CD4-positive, alpha-beta T cell treated with Interleukin-4 for 1 hour (primary cell): ENCODE results near the gene RUNDC3A.

Experiments used
- DNase-seq, 2 donors: peaks; one replicate each; pipeline ENCODE4 v3.0.0-alpha.2; 2020 to 2022

Gene RUNDC3A

DNA sequence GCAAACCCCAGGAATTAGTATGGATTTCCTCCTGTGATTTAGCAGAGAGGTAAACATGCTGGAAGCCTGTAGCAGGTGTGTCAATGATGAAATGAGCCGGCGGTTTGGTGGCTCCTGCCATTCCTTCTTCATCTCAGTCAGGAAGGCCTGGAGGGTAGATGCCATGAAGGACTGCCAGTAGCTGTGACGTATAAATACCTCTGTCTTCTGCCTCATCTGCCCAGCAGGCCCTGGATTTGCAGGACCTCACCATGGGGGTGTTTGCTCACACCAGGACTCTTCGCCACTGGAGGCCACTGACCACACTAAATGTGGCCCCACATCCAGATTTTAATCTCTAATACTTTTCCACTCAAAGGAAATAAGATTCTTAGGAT lies 24.4 kb upstream of the RUNDC3A start:
- DNase-seq: no peak

DNA sequence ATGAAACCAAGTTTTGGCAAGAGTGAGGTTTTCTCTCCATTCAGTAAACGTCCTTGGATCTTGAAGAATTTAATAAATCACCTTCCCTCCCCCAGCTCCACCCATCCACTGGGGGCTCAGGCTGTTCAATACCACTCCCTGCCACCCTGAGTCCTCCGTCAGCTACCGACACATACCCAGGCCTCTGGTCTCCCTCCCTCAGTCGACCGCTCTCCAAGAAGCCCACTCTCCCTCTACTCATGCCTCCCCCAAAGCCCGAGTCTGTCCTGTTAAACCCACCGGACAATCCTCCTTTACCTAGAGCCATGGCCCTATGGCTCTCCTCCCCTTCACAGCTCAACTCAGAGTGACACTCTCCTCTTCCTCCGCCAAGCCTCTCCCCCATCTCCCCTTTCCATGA lies 20.8 kb upstream of the RUNDC3A start:
- DNase-seq: no peak

DNA sequence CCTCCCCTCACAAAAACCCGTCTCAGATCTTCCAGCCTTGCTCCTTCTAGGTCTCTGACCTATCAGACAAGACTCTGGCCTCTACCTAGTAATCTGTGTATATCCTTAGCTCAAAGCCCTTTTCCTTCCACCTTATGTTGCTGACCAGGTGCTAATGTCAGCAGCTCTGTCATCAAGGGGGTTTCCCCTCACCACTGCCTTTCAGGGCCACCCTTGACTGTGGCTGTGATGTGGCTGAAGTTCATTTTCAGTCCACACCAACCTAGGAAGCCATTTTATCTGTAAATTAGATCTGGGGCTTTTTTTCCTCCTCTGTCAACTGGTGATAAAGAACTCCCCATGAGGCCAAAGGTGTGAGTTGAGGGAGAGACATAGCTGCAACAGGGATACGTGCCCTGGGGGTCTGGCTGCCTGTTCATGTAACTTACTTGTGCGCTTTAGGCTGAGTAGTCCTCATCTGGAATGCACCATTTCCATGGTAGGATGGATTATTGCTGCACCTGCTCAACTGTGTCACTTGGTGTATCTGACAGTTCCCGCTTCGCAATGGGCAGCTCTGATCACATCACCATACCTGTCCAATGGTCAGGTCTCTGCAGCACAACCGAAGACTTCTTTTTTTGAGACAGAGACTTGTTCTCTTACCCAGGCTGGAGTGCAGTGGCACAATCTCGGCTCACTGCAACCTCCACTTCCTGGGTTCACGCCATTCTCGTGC lies 14.7 kb upstream of the RUNDC3A start:
- DNase-seq: no peak

DNA sequence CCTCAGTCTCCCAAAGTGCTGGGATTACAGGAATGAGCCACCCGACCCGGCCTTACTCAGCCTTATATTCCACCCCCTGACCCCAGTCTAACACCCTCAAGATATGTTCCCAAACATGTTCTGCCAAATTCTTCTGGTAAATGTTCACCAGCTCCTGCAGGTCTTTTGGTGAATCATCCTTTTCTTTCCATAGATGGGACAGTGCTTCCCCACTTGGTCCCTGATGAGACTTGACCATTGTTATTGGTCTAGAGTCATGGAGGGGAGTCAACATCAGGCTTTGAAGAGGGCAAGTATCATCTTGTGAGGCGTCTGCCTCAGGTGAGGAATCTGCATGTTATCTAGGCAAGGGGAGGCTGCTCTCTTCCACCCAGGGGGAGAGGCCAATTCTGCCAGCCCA lies 10.4 kb upstream of the RUNDC3A start:
- no peak for DNase-seq

DNA sequence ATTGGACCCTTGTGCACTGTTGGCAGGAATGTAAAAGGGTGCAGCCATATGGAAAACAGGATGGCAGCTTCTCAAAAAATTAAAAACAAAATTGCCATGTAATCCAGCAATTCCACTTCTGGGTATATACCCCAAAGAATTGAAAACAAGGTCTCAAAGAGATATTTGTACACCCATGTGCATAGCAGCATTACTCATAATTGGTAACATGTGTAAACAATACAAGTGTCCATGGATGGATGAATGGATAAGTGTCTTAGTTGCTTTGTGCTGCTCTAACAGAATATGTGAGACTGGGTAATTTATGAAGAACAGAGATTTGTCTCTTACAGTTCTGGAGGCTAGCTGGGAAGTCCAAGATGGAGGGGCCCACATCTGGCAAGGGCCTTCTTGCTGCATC lies 3.8 kb upstream of the RUNDC3A start:
- no peak for DNase-seq

DNA sequence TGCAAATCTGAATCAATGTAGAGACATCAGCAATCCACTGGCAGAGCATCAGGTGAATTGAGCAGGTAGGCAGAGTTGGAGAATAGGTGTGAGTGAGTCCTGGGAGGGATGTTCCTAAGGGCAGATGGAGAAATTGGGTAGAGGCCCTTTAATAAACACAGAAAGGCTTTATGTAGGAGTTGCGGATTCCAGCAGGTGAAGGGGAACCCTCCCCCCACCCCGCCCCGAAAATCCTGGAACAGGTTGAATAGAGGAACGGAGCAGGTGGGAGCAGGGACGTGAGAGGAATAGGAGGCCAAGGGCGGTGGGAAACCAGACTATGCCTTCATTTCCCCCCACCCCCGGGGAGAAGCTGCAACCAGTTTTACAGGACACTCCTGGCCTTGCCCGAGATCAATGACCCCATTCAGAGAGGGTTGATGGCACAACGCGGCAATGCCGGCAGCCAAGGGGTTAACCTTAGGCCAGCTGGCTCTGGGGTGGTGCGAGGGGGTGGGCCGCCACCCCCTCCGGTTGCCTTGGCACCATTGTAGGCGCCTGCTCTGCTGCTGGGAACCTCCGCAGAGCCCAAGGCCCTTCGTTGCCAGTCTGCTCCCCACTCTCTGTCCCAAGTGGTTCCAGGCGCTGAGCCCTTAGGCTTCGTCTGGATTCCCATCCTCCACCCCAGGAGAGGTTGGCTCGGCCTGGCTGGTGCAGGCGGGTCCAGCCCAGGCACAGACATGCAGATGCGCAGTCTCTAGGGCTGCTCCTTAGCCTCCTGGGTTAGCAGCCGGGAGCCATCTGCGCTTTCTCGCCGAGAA lies 814 bp upstream of the RUNDC3A start:
- no peak for DNase-seq

DNA sequence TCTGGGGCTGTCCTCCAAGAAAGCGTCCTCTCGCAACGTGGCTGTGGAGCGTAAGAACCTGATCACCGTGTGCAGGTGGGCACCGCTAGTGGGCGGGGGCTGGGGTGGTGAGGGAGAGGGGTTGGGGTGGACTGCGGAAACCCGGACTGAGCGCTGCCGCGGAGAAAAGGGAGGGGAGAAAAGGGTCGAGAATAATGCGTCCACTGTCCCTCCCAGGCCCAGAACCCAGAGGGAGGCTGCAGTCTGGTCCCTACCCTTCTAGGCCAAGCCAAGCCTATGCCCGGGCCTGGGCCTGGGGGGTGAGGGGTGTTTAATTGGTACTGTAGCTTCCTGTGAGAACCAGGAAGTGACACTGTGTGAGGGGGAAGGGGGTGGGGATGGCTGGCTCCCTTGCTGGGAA lies 464 bp downstream of the RUNDC3A start:
- DNase-seq: no peak

DNA sequence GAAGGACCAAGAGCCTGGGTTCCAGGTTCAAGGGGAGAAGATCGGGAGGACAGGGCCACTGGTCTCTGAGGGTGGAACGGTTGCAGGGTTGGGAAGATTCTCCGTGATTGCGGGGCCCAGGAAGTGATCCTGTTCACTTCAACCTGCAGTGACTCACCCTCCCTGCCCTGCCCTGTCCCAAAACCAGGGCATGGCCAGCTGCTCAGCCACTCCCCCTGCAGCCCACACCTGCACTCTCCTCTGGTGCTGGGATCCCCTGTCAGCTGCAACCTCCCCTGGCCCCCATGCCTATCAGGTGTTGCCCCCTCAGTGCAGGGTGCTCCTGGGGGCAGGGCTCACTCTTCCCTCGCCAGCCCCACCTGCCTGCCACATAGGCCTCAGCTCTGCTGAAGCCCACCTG lies 1.1 kb downstream of the RUNDC3A start:
- DNase-seq: no peak

DNA sequence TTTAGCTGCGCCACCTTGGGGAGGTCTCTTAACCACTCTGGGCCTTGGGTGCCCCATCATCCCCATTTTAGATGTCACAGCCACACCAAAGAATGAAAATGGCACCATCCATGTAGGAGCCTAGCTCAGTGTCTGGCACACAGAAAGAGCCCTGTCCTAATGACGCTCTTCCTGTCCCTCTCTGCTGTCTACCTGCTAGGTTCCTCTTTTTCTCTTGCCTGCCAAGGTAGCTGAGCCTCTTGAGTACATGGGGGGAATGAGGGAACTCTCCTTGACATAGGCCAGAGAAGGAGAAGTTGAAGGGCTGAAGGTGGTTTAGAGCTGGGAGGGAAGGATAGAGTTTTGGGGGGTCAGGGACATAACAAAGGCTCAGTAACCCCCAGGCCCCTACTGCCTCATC lies 1.8 kb downstream of the RUNDC3A start:
- DNase-seq: no peak

DNA sequence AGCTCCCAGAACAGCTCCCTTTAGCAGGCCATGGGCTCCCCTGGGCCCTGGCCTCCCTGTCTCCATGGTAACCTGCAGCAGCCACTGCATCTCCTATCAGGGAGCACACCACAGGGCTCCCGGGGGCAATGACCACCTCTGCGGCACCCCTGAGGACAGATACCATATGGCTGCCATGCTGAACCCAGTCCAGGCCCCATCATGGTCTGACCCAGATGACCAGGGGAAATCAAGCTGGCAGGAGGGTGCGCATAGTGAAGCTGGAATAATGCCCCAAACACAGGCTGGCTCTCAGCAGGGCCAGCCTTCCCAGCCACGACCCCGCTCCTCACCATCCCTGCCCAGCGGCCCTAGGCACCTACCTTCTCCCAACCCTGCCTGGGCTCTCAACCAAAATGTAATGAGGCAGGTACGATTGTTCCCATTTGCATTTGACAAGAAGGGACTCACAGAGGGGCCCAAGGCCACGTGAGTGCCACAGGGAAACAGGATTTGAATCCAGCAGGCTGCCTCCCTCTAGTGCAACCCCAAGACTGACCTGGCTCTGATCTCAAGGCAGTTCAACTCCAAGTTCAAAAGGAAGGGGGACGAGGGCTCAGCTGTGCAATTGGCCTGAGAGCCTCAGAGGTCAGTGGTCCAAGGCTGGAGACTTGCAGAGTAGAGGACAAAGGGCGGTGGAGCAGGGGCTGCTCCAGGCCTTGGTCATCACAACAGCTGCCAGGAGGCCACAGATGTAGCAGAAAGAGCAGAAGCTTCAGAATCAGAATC lies 2.4 kb downstream of the RUNDC3A start:
- DNase-seq: no peak

DNA sequence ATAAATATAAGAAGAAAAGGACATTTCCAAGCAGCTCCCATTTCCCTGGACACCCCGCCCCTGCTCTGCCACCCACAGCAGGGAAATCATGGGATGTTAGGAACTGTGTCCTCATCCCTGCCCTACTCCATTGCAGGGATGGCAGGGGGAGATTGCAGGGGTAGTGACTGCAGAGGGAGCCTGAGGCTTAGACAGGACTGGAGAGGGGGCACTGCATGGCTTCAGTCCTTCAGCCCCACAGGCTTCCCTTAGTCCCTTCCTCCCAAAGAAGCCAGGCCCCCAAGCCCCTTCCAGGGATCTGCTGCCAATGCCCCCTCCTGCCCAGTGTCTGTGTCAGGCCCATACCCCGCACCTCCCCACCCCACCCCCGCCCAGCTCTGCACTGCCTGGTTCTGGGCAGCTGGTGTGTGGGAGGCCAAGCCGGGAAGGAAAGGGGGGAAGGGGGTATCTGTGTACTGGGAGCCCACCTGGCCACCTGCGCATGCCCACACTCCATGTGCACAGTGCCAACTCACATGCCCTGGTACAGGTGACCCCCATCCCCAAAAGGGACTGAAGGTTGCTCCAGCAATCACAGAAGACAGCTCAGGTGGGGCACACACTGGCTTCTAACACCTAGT lies 3.3 kb downstream of the RUNDC3A start:
- DNase-seq: no peak

DNA sequence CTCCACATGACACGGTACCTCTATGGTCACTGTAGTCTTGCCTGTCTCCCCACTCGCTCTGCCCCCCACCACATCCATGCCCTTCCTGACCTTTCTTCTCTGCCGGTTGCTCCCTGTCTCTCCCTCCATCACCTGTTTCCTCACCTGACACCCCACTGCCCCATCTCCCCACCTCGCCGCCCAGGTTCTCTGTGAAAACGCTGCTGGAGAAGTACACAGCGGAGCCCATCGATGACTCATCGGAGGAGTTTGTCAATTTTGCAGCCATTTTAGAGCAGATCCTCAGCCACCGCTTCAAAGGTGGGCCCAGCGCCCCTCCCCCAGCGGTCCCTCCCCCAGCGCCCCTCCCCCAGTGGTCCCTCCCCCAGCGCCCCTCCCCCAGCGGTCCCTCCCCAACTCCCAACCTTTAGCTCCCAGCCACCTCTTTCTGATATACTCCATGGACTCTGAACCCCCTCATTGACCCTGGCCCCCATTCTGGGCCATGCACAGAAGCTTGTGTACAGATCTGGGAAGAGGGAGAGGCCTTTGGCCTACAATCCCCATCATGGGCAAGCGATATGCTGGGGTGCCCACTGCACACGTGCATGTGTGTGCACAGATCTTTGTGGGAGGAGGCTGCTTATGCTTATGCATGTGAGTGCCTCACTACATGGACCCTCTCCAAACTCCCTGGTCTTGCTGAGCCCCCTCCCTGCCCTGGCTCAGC lies 4.1 kb downstream of the RUNDC3A start:
- DNase-seq: no peak

DNA sequence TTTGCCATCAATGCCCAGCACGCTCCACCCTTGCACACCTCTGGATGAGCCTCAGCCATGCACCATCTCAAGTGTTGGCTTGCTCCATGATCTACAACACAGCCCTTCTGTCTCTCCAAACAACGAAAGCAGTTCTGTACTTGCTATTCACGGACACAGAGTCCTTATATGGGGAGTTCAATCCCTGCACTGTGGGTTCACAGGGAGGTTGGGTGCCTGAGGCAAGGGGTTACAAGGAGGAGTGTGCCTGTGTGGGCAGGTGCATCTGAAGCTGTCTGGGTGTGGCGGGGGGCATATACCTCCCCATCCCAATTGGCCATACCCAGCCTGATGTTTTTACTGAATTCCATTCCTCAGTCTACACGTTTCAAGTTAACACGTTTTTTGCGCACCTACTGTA lies 5.6 kb downstream of the RUNDC3A start:
- no peak for DNase-seq

DNA sequence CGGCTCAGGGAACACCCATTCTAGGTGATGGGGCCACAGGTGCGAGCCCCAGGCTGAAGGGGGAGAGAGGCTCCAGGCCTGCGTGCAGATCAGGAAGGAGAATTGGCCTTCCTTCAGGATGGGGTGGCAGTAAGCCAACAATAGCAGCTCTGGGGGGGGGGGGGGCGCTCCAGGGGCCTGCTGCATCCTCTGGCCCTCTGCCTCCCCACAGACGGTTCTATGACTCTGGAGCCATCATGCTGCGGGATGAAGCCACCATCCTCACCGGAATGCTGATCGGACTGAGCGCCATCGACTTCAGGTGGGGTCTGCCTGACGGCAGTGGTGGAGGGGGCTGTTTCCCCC lies 6.1 kb downstream of the RUNDC3A start:
- no peak for DNase-seq

DNA sequence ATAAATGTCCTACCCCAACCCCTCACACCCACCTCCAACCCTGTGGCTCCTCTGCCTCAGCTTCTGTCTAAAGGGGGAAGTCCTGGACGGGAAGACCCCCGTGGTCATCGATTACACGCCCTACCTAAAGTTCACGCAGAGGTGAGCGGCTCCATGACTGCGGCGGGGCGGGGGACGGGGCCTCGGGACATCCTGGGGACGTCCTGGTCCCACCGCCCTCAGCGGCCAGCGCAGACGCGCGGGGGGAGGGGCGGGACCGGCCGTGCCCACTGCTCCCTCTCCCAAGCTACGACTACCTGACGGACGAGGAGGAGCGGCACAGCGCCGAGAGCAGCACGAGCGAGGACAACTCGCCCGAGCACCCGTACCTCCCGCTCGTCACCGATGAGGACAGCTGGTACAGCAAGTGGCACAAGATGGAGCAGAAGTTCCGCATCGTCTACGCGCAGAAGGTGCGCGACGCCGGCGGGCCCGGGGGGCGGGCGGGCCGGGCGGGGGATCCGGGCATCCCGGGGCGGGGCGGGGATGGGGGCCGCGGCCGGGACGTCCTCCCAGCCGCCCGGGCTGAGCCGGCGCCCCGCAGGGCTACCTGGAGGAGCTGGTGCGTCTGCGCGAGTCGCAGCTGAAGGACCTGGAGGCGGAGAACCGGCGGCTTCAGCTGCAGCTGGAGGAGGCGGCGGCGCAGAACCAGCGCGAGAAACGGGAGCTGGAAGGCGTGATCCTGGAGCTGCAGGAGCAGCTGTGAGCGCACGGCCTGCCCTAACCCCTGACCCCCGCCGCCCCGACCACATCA lies 6.7 kb downstream of the RUNDC3A start:
- DNase-seq: peak; percentile 23 to 31

DNA sequence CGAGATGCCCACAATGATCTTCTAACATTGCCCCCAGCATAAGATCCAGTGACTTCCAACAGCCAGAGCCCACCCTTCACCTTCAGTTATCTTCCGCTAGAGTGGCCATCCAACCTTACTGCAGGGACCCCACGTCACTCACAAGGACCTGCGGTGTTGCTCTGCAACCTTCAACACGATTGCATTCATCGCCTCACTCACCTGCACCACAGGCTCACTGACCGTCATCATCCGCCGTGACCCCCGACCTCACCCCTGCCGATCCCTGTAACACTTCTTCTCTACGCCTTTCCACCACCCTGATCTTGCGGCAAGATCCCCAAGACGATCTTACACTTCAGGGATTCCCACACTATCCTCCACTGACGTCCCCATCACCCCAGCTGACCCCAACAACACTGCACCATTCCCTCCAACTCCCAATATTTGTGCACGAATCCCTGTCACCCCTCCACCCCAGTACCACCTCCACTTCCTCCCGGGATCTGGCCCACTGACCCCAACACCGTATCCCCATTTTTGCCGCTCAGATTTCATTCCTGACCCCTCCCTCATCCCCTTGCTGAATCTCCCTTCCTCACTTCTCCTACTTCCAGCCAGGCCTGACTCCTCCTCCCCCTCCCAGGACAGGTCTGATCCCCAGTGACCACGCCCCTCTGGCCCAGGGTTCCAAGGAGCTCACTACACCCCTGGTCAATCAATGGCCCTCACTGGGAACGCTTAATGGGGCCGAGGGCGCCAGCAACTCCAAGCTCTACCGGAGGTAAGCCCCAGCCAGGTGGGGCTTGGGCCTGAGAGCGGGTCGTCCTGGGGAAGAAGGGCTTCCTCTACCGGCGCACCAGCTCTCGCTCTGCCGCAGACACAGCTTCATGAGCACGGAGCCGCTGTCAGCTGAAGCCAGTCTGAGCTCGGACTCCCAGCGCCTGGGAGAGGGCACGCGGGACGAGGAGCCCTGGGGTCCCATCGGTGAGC lies 7.6 kb downstream of the RUNDC3A start:
- no peak for DNase-seq

DNA sequence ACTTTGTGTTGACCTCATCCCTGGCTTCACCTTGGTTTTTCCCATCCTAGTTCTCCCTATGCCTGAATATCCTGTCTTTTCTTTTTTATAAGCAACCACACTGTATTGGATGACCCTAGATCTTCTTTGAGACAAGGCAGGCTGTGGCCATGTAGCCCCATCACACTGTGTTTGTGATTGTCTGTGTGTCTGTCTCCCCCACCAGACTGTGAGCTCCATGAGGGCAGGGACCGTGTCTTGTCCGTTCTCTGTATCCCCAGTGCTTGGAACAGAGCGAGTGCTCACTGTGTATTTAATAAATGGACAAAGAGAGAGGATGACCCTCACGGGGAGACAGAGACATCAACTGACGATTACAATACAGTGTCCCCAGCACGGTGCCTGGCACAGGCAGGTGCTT lies 9.1 kb downstream of the RUNDC3A start:
- DNase-seq: no peak

DNA sequence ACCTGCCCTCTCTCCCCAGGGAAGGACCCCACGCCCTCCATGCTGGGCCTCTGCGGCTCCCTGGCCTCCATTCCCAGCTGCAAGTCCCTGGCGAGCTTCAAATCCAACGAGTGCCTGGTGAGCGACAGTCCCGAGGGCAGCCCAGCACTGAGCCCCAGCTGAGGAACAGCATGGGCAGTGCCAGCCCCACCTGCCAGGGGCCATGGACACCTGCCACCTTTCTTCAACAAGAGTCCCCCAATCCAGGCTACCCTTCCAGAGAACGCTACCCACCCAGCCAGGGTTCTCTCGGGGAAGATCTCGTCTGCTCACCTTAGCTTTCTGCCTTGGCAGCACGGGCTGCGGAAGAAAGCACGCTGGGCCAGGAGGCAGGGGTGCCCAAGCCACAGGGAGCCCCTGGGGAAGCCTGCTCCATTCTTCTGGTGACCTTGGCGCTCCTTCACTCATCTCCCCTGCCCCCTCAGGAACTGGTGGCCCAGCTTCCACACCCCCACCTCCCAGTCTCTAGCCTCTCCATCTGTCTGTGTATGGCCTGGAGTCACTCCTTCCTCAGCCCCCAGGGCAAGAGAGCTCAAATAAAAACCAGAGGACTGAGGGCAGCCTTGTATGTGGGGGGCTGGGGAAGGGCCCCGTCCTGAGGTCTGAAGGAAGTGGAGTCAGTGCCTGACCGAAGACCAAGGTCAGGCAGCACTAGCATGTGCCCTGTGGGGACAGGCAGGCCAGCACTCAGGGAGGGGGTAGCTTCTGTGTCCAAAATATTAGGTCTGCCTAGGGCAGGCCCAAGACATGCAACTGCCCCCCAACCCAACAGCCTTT lies 9.9 kb downstream of the RUNDC3A start:
- DNase-seq: no peak

DNA sequence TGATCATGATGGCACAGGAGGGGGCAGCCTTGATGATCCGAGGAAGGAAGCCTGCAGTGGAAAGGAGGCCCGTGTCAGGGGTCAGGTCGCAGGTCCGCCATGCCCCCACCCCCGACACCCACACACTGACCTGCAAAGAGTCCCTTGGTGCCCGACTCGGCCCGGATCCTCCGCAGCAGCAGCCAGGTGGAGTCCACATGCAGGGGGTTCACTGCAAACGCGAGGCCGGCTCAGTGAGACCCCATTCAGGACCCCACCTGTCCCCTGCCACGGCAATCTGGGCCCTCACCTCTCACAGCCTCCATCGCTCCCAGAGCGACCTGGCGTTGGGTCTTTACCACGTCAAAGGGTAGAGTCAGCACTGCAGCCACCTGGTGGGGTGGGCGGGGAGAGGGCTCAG lies 11.7 kb downstream of the RUNDC3A start:
- no peak for DNase-seq
